Hindlimb muscle (tissue), 1 donor: ENCODE results near the gene SPRING1. TPM values are rescaled to one million over a fixed set of nuclear protein-coding genes. Genes with fewer than 3 reads are reported as not detected.

ENCODE experiments used
- DNase-seq: peaks from one replicate; pipeline ENCODE4 v3.0.0-alpha.2; 2013
- polyA plus RNA-seq: library from polyadenylated mRNA; unstranded; fragments of 120-200 nt; gene quantifications from one replicate; pipeline ENCODE4 v1.2.1, GENCODE V29; 2013; ENCODE audit not compliant: insufficient read length

Gene SPRING1
- polyA plus RNA-seq, 1 donor = 14.3 TPM

GRCh38 chr12:116708826-116709756 is 28.8 kb downstream of the SPRING1 start:
- peak; percentile 71 for DNase-seq

GRCh38 chr12:116707751-116708150 is 30.1 kb downstream of the SPRING1 start:
- DNase-seq = no peak

- DNase-seq = peak; percentile 57
Measured at GRCh38 chr12:116703214-116703795, 34.6 kb downstream of the SPRING1 start.

- DNase-seq = no peak
Measured at GRCh38 chr12:116701432-116701831, 36.4 kb downstream of the SPRING1 start.

GRCh38 chr12:116700066-116700465 is 37.8 kb downstream of the SPRING1 start:
- no peak for DNase-seq

- DNase-seq = no peak
Measured at GRCh38 chr12:116698554-116699075, 39.3 kb downstream of the SPRING1 start.

- no peak for DNase-seq
Measured at GRCh38 chr12:116698116-116698515, 39.8 kb downstream of the SPRING1 start.

- DNase-seq = no peak
Measured at GRCh38 chr12:116697716-116698115, 40.2 kb downstream of the SPRING1 start.

GRCh38 chr12:116697305-116697704 is 40.6 kb downstream of the SPRING1 start:
- DNase-seq = no peak

GRCh38 chr12:116695464-116695725 is 42.5 kb downstream of the SPRING1 start:
- no peak for DNase-seq

GRCh38 chr12:116694653-116695463 is 43.0 kb downstream of the SPRING1 start:
- DNase-seq = no peak

- DNase-seq = no peak
Measured at GRCh38 chr12:116693286-116694227, 44.3 kb downstream of the SPRING1 start.

- no peak for DNase-seq
Measured at GRCh38 chr12:116692605-116693004, 45.3 kb downstream of the SPRING1 start.

GRCh38 chr12:116691636-116692035 is 46.2 kb downstream of the SPRING1 start:
- no peak for DNase-seq

GRCh38 chr12:116691205-116691604 is 46.7 kb downstream of the SPRING1 start:
- DNase-seq = no peak

GRCh38 chr12:116689979-116690744 is 47.7 kb downstream of the SPRING1 start:
- DNase-seq = no peak

- DNase-seq = no peak
Measured at GRCh38 chr12:116689521-116689920, 48.3 kb downstream of the SPRING1 start.
